ENCODE measurements around the gene CELF1. TPM values are rescaled to one million over a fixed set of nuclear protein-coding genes. Genes with fewer than 3 reads are reported as not detected.

The CELF1 gene
- total and polyA plus RNA-seq, 9 of the 15 experiments (the other 6 are each of a cell fraction or from before 2014, with no cell fraction given): 11.3 to 142 (median 77.4) TPM

GRCh38 chr11:47523490-47524225 lies 29.3 kb downstream of the CELF1 start (continued):
- TF ChIP-seq EP400 (IDR thresholded peaks at IDR 0.05) (peak; percentile 39; the same call in 1 of the 2 replicates), KDM1A (IDR thresholded peaks at IDR 0.05) (peak in 1 of 2 experiments; percentile 44; a peak in 1 of 4 replicates), ZKSCAN8 (CRISPR knock-in tag; IDR thresholded peaks at IDR 0.05) (no peak), ZBTB9 (CRISPR knock-in tag; IDR thresholded peaks at IDR 0.05) (no peak), RBM17 (IDR thresholded peaks at IDR 0.05; ENCODE audit: borderline replicate concordance, low read depth, low read length) (no peak), FOS (IDR thresholded peaks at IDR 0.05; ENCODE audit: extremely low read depth, insufficient read length) (peak; percentile 66), ZNF280B (CRISPR knock-in tag; IDR thresholded peaks at IDR 0.05) (no peak), CHD2 (IDR thresholded peaks at IDR 0.05; ENCODE audit: low read depth, low read length) (no peak), RFX5 (IDR thresholded peaks at IDR 0.05; ENCODE audit: low read depth, low read length) (no peak), C11orf30 (IDR thresholded peaks at IDR 0.05; ENCODE audit: low read depth) (no peak), FOXK2 (conservative IDR thresholded peaks at IDR 0.05 in 1 of 2, IDR thresholded peaks at IDR 0.05 in 1 of 2; ENCODE audit: low read depth in 2 of 2) (peak; percentile 29 to 53; a peak in 3 of 4 replicates), ZHX1 (conservative IDR thresholded peaks at IDR 0.05; ENCODE audit: low read length) (no peak), DLX4 (CRISPR knock-in tag; IDR thresholded peaks at IDR 0.05) (no peak), FOXO4 (CRISPR knock-in tag; IDR thresholded peaks at IDR 0.05) (no peak), ZZZ3 (IDR thresholded peaks at IDR 0.05) (no peak)
- TF ChIP-seq, protein P1, sequence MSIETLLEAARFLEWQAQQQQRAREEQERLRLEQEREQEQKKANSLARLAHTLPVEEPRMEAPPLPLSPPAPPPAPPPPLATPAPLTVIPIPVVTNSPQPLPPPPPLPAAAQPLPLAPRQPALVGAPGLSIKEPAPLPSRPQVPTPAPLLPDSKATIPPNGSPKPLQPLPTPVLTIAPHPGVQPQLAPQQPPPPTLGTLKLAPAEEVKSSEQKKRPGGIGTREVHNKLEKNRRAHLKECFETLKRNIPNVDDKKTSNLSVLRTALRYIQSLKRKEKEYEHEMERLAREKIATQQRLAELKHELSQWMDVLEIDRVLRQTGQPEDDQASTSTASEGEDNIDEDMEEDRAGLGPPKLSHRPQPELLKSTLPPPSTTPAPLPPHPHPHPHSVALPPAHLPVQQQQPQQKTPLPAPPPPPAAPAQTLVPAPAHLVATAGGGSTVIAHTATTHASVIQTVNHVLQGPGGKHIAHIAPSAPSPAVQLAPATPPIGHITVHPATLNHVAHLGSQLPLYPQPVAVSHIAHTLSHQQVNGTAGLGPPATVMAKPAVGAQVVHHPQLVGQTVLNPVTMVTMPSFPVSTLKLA (conservative IDR thresholded peaks at IDR 0.05): peak in 1 of 2 experiments; percentile 70; a peak in 2 of 4 replicates
- TF ChIP-seq, protein P2, sequence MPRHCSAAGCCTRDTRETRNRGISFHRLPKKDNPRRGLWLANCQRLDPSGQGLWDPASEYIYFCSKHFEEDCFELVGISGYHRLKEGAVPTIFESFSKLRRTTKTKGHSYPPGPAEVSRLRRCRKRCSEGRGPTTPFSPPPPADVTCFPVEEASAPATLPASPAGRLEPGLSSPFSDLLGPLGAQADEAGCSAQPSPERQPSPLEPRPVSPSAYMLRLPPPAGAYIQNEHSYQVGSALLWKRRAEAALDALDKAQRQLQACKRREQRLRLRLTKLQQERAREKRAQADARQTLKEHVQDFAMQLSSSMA (CRISPR knock-in tag; IDR thresholded peaks at IDR 0.05): no peak
